HepG2 (cell line): ENCODE measurements around the gene TRIM27.

Experiments
- CBX5 ChIP-seq: sonication (generic); formaldehyde crosslinking; IDR thresholded peaks from 2 replicates; pipeline ENCODE4 v1.4.0; 2020; ENCODE audit warnings: missing genetic modification reagents, borderline replicate concordance
- CHD4 ChIP-seq: fragments of 200-600 bp; sonication (generic); IDR thresholded peaks from 2 replicates; pipeline ENCODE4 v1.7.0; 2017; ENCODE audit warnings: mild to moderate bottlenecking, low read length, borderline replicate concordance
- EP300 ChIP-seq, 3 experiments: sonication (generic) in 1 of 3; formaldehyde crosslinking in 1 of 3; IDR thresholded peaks; 2 replicates each; pipeline versions ENCODE4 v1.5.1 to v1.6.1; 2011 to 2020; ENCODE audit warnings: low read depth in 2 of 3, low read length in 2 of 3, borderline replicate concordance in 1 of 3, improper control_type of control experiment in 1 of 3, mild to moderate bottlenecking in 1 of 3, missing genetic modification reagents in 1 of 3, moderate library complexity in 1 of 3
- JUNB ChIP-seq: sonication (generic); formaldehyde crosslinking; IDR thresholded peaks from 2 replicates; pipeline ENCODE4 v1.8.0; 2022; ENCODE audit warnings: missing genetic modification reagents, mild to moderate bottlenecking, borderline replicate concordance
- NR2F2 ChIP-seq: IDR thresholded peaks from 2 replicates; pipeline ENCODE4 v1.6.1; 2012; ENCODE audit warnings: low read depth, inconsistent platforms, borderline replicate concordance
- POLR2AphosphoS5 ChIP-seq: IDR thresholded peaks from 2 replicates; pipeline ENCODE4 v1.6.1; 2012; ENCODE audit warnings: low read depth, low read length
- SATB2 ChIP-seq: sonication (generic); formaldehyde crosslinking; IDR thresholded peaks from 2 replicates; pipeline ENCODE4 v1.5.0; 2020; ENCODE audit warnings: missing genetic modification reagents
- SMC3 ChIP-seq: IDR thresholded peaks from 2 replicates; pipeline ENCODE4 v1.6.1; 2011; ENCODE audit warnings: low read length, improper control_type of control experiment
- TARDBP ChIP-seq: sonication (generic); formaldehyde crosslinking; IDR thresholded peaks from 2 replicates; pipeline ENCODE4 v1.8.0; 2022; ENCODE audit warnings: mild to moderate bottlenecking, missing genetic modification reagents
- ZFX ChIP-seq: sonication (generic); formaldehyde crosslinking; IDR thresholded peaks from 2 replicates; pipeline ENCODE4 v1.4.0; 2020; ENCODE audit warnings: mild to moderate bottlenecking, low read depth, missing genetic modification reagents, moderate library complexity
- ZNF274 ChIP-seq: sonication (generic); formaldehyde crosslinking; IDR thresholded peaks from 2 replicates; pipeline ENCODE4 v1.5.1; 2020; ENCODE audit warnings: mild to moderate bottlenecking, missing genetic modification reagents
- ZNF709 ChIP-seq: sonication (generic); formaldehyde crosslinking; IDR thresholded peaks from 2 replicates; pipeline ENCODE4 v1.5.0; 2020; ENCODE audit warnings: mild to moderate bottlenecking, missing genetic modification reagents
- TF ChIP-seq, protein P1 (sequence below): sonication (generic); formaldehyde crosslinking; IDR thresholded peaks from 2 replicates; pipeline ENCODE4 v1.4.0; 2020; ENCODE audit warnings: low read depth, mild to moderate bottlenecking, missing genetic modification reagents
- TF ChIP-seq, protein P2 (sequence below): sonication (generic); formaldehyde crosslinking; IDR thresholded peaks from 2 replicates; pipeline ENCODE4 v1.5.1; 2020; ENCODE audit warnings: mild to moderate bottlenecking, missing genetic modification reagents, moderate library complexity

DNA sequence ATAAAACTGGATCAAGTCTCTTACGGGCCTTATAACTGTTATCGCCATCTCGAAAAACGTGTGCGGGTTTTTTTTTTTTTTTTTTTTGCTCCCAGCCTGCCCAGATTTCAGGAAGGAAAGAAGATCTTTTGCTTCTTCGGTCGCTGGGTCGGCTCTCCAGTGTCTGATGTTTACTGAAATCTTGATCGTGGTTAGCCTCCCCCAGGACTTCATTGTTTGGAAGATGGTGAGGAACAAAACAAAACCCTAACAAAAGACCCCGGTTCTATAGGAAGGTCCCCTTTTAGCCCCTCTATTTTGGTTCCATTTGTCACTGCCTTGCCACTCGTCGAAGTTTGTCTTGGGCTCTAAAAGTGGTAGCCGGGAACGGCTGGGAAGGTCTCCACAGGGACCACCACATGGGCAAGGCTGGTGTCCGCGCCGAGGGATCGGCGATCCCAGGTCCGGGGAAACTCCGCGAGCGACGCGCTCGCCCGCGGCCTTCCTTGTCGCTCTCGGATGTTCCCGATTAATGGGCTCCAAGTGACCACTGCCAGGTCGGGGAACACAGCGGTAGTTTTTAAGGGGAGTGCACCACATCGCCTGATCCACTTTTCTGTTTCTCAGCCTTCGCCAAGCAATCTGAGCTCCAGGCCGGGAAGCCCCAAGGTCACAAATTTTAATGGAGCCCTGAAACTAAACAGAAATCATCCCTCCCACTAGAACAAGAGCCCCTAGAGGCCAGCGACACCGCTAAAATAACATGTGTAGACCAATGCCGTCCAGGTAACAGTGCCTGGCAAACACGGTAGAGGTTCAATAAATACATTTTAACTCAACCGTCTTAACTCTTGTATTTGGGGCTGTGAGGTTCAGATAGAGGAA, 27.0 kb downstream of the TRIM27 start:
- TF ChIP-seq EP300 (IDR thresholded peaks at IDR 0.05; ENCODE audit: low read depth in 2 of 2, low read length in 2 of 2) (no peak), EP300 (CRISPR knock-in tag; IDR thresholded peaks at IDR 0.05; ENCODE audit: borderline replicate concordance) (no peak), ZFX (CRISPR knock-in tag) (peak; percentile 87), NR2F2 (no peak), POLR2AphosphoS5 (no peak; the same call in 1 of the 2 replicates), TARDBP (CRISPR knock-in tag) (no peak), ZNF709 (CRISPR knock-in tag) (no peak), SMC3 (no peak), CBX5 (CRISPR knock-in tag) (peak; percentile 70; the same call in 1 of the 2 replicates), SATB2 (CRISPR knock-in tag) (no peak), JUNB (CRISPR knock-in tag) (no peak), CHD4 (no peak), ZNF274 (peak; percentile 90)
- TF ChIP-seq, protein P1, sequence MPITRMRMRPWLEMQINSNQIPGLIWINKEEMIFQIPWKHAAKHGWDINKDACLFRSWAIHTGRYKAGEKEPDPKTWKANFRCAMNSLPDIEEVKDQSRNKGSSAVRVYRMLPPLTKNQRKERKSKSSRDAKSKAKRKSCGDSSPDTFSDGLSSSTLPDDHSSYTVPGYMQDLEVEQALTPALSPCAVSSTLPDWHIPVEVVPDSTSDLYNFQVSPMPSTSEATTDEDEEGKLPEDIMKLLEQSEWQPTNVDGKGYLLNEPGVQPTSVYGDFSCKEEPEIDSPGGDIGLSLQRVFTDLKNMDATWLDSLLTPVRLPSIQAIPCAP (CRISPR knock-in tag): no peak
- TF ChIP-seq, protein P2, sequence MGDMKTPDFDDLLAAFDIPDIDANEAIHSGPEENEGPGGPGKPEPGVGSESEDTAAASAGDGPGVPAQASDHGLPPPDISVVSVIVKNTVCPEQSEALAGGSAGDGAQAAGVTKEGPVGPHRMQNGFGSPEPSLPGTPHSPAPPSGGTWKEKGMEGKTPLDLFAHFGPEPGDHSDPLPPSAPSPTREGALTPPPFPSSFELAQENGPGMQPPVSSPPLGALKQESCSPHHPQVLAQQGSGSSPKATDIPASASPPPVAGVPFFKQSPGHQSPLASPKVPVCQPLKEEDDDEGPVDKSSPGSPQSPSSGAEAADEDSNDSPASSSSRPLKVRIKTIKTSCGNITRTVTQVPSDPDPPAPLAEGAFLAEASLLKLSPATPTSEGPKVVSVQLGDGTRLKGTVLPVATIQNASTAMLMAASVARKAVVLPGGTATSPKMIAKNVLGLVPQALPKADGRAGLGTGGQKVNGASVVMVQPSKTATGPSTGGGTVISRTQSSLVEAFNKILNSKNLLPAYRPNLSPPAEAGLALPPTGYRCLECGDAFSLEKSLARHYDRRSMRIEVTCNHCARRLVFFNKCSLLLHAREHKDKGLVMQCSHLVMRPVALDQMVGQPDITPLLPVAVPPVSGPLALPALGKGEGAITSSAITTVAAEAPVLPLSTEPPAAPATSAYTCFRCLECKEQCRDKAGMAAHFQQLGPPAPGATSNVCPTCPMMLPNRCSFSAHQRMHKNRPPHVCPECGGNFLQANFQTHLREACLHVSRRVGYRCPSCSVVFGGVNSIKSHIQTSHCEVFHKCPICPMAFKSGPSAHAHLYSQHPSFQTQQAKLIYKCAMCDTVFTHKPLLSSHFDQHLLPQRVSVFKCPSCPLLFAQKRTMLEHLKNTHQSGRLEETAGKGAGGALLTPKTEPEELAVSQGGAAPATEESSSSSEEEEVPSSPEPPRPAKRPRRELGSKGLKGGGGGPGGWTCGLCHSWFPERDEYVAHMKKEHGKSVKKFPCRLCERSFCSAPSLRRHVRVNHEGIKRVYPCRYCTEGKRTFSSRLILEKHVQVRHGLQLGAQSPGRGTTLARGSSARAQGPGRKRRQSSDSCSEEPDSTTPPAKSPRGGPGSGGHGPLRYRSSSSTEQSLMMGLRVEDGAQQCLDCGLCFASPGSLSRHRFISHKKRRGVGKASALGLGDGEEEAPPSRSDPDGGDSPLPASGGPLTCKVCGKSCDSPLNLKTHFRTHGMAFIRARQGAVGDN (CRISPR knock-in tag): peak; percentile 86
